Smooth muscle cell (in vitro differentiated cells): ENCODE data around the gene SIN3A. TPM values are rescaled to one million over a fixed set of nuclear protein-coding genes. Genes with fewer than 3 reads are reported as not detected.

ENCODE experiments used
- DNase-seq: peaks from one replicate; lab custom pipeline; 2025; ENCODE audit not compliant: unreplicated experiment; lab: John Stamatoyannopoulos, UW
- H2AFZ ChIP-seq: fragments of 200-600 bp; sonication (generic); 2 replicates; pipeline ENCODE4 v1.6.0; 2016; ENCODE audit warnings: antibody characterized with exemption, low read depth, mild to moderate bottlenecking
- H3F3A ChIP-seq: fragments of 200-600 bp; sonication (generic); 2 replicates; pipeline ENCODE4 v1.6.0; 2017; ENCODE audit warnings: antibody characterized with exemption, low read depth
- H3K27ac ChIP-seq: fragments of 200-600 bp; sonication (generic); 2 replicates; pipeline ENCODE4 v1.5.1; 2016; ENCODE audit warnings: low read depth, mild to moderate bottlenecking
- H3K27me3 ChIP-seq: fragments of 200-600 bp; sonication (generic); 2 replicates; pipeline ENCODE4 v1.6.1; 2016; ENCODE audit warnings: low read depth, mild to moderate bottlenecking
- H3K36me3 ChIP-seq: fragments of 200-600 bp; sonication (generic); 2 replicates; pipeline ENCODE4 v1.5.1; 2016; ENCODE audit warnings: low read depth
- H3K4me1 ChIP-seq: fragments of 200-600 bp; sonication (generic); 2 replicates; pipeline ENCODE4 v1.5.1; 2016; ENCODE audit warnings: low read depth
- H3K4me2 ChIP-seq: fragments of 200-600 bp; sonication (generic); 2 replicates; pipeline ENCODE4 v1.6.0; 2016; ENCODE audit warnings: mild to moderate bottlenecking
- H3K4me3 ChIP-seq: fragments of 200-600 bp; sonication (generic); 2 replicates; pipeline ENCODE4 v1.5.1; 2016; ENCODE audit warnings: mild to moderate bottlenecking
- H3K79me2 ChIP-seq: fragments of 200-600 bp; sonication (generic); 2 replicates; pipeline ENCODE4 v1.6.0; 2016; ENCODE audit warnings: low read depth, mild to moderate bottlenecking
- H3K9ac ChIP-seq: fragments of 200-600 bp; sonication (generic); 2 replicates; pipeline ENCODE4 v1.6.0; 2016; ENCODE audit warnings: low read depth
- H3K9me3 ChIP-seq: fragments of 200-600 bp; sonication (generic); replicated peaks from 2 replicates; pipeline ENCODE4 v1.5.1; 2016; ENCODE audit warnings: low read depth
- H4K20me1 ChIP-seq: fragments of 200-600 bp; sonication (generic); 2 replicates; pipeline ENCODE4 v1.6.0; 2016; ENCODE audit warnings: low read depth
- CTCF ChIP-seq: fragments of 200-600 bp; sonication (generic); IDR thresholded peaks from 2 replicates; pipeline ENCODE4 v1.5.1; 2017; ENCODE audit warnings: borderline replicate concordance, mild to moderate bottlenecking, antibody characterized with exemption; ENCODE audit not compliant: insufficient read depth, poor library complexity, severe bottlenecking
- WGBS: methylation state at CpG from one replicate; pipeline ENCODE4 v1.1.7; 2016; ENCODE audit warnings: low lambda C conversion rate; 5-methylcytosine and 5-hydroxymethylcytosine counted together
- microRNA counts: library from miRNA; unstranded; fragments of <30 nt; microRNA quantifications from one replicate; lab custom pipeline; 2016
- microRNA-seq: library from miRNA; unstranded; fragments of <30 nt; microRNA quantifications from one replicate; pipeline ENCODE4, GENCODE V29; 2016; ENCODE audit warnings: borderline number of aligned reads
- polyA plus RNA-seq: library from polyadenylated mRNA; unstranded; fragments of >200 nt; fragmentation: Nextera tagmentation; extraction: Ambion mirVana; gene quantifications from 2 replicates; pipeline ENCODE4 v1.2.1, GENCODE V29; 2016
- small RNA-seq: library from RNA; depleted of rRNA; stranded (forward); fragments of <200 nt; gene quantifications from one replicate; pipeline ENCODE3, GENCODE V24; 2014
- total RNA-seq: library from RNA; depleted of rRNA; stranded (reverse); fragments of >200 nt; gene quantifications from 2 replicates; pipeline ENCODE4 v1.2.3, GENCODE V29; 2014

The SIN3A gene
- total and polyA plus RNA-seq, 2 experiments from 2014 or later, result 12.0 to 40.7 TPM

GRCh38 chr15:75325922-75326321 is 125.6 kb downstream of the SIN3A start:
- DNase-seq, result no peak
- WGBS, result 91% methylated on average over 4 of the region's 4 CpGs
- Histone ChIP-seq H3K4me2 (no peak overlapping the region), H3K36me3 (no peaks in the 10 kb centered on the region), H3K9ac (no peak overlapping the region), H4K20me1 (no peaks in the 10 kb centered on the region), H3K9me3 (no peaks in the 10 kb centered on the region), H2AFZ (no peak overlapping the region), H3F3A (no peaks in the 10 kb centered on the region), H3K27ac (no peak overlapping the region), H3K27me3 (peaks cover 7% of the 10 kb centered on the region), H3K4me1 (no peaks in the 10 kb centered on the region), H3K79me2 (no peaks in the 10 kb centered on the region), H3K4me3 (no peak overlapping the region)
- TF ChIP-seq CTCF, result no peak

- no peak overlapping the region for H3K27ac ChIP-seq
- no peaks in the 10 kb centered on the region for H4K20me1 ChIP-seq
- no peaks in the 10 kb centered on the region for H3F3A ChIP-seq
- no peak overlapping the region for H3K4me3 ChIP-seq
- DNase-seq, result no peak
- WGBS, result 93% methylated on average over 6 of the region's 6 CpGs
- peaks cover 7% of the 10 kb centered on the region for H3K27me3 ChIP-seq
- no peak overlapping the region for H3K9ac ChIP-seq
- H3K4me1 ChIP-seq, result no peaks in the 10 kb centered on the region
- no peaks in the 10 kb centered on the region for H3K36me3 ChIP-seq
- no peak overlapping the region for H3K4me2 ChIP-seq
- no peak for TF ChIP-seq CTCF
- no peaks in the 10 kb centered on the region for H3K79me2 ChIP-seq
- H3K9me3 ChIP-seq, result no peaks in the 10 kb centered on the region
- no peak overlapping the region for H2AFZ ChIP-seq
Observed at GRCh38 chr15:75321711-75322110, 129.8 kb downstream of the SIN3A start.

MicroRNA genes within 50 kb of the gene (microRNA counts, 767-probe panel; counts per million panel counts)
- microRNA hsa-miR-631 (lab: Ali Mortazavi, UCI), result 183 counts per million

Small RNAs within 50 kb of the gene (microRNA-seq; reads per million reads assigned to microRNA genes)
- gene MIR631, result not detected

Small RNAs within 50 kb of the gene (small RNA-seq; reads per million reads assigned to genes)
- gene AC105036.2, result not detected

Other genes starting within 250 kb of the SIN3A start
- 7.6 and 8.4 TPM in 2 replicates for gene C15orf39, start 249.8 kb downstream of the SIN3A start, total RNA-seq
- 9.3 and 9.7 TPM in 2 replicates for gene C15orf39, start 249.8 kb downstream of the SIN3A start, polyA plus RNA-seq
- gene GOLGA6C, start 193.4 kb downstream of the SIN3A start, total RNA-seq, result not detected in 2 replicates
- gene GOLGA6C, start 193.4 kb downstream of the SIN3A start, polyA plus RNA-seq, result 0.52 TPM in 1 of 2 replicates, not detected in the other
- gene GOLGA6D, start 168.9 kb downstream of the SIN3A start, total RNA-seq, result 0.22 and 0.27 TPM in 2 replicates
- gene GOLGA6D, start 168.9 kb downstream of the SIN3A start, polyA plus RNA-seq, result not detected in 2 replicates
- gene COMMD4, start 115.6 kb downstream of the SIN3A start, total RNA-seq, result 39.7 and 48.9 TPM in 2 replicates
- 67.1 and 72.4 TPM in 2 replicates for gene COMMD4, start 115.6 kb downstream of the SIN3A start, polyA plus RNA-seq
- gene NEIL1, start 104.7 kb downstream of the SIN3A start, total RNA-seq, result 2.5 and 4.1 TPM in 2 replicates
- 15.1 and 20.3 TPM in 2 replicates for gene NEIL1, start 104.7 kb downstream of the SIN3A start, polyA plus RNA-seq
- 53.6 and 64.5 TPM in 2 replicates for gene MAN2C1, start 83.1 kb downstream of the SIN3A start, total RNA-seq
- gene MAN2C1, start 83.1 kb downstream of the SIN3A start, polyA plus RNA-seq, result 70.7 and 80.4 TPM in 2 replicates
- 20.3 and 24.2 TPM in 2 replicates for gene PTPN9, start 127.6 kb upstream of the SIN3A start, total RNA-seq
- gene PTPN9, start 127.6 kb upstream of the SIN3A start, polyA plus RNA-seq, result 21.6 and 23.4 TPM in 2 replicates
- gene SNUPN, start 174.0 kb upstream of the SIN3A start, total RNA-seq, result 15.2 and 20.7 TPM in 2 replicates
- gene SNUPN, start 174.0 kb upstream of the SIN3A start, polyA plus RNA-seq, result 24.0 and 26.7 TPM in 2 replicates
- 54.1 and 55.6 TPM in 2 replicates for gene IMP3, start 188.5 kb upstream of the SIN3A start, total RNA-seq
- gene IMP3, start 188.5 kb upstream of the SIN3A start, polyA plus RNA-seq, result 56.7 and 57.5 TPM in 2 replicates
- 9.7 and 13.6 TPM in 2 replicates for gene SNX33, start 196.2 kb upstream of the SIN3A start, total RNA-seq
- 14.2 and 19.2 TPM in 2 replicates for gene SNX33, start 196.2 kb upstream of the SIN3A start, polyA plus RNA-seq